RPMI8226 (cell line): ENCODE data around the gene RFWD3.

Experiments
- DNase-seq: peaks from one replicate; pipeline ENCODE4 v3.0.0-alpha.2; 2015

Gene RFWD3

DNA sequence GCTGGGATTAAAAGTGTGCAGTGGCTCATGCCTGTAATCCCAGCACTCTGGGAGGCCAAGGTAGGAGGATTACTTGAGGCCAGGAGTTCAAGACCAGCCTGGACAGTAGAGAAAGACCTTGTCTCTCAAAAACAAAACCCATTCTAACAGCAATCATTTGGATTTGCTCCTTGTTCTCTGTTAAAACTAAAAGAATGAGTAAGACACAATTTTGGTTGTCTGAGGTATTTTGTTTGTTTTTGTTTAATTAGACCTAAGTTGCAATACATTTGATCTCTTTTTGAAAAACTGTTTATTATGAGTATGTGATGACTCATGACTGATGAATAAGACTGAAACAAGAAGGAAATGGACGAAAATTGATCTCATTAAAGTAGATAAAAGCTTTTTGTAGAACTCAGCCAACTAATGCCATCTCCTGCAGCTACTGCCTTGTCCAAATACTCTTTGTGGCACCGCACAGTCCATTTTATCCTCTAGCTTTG, 88.8 kb downstream of the RFWD3 start:
- no peak for DNase-seq

DNA sequence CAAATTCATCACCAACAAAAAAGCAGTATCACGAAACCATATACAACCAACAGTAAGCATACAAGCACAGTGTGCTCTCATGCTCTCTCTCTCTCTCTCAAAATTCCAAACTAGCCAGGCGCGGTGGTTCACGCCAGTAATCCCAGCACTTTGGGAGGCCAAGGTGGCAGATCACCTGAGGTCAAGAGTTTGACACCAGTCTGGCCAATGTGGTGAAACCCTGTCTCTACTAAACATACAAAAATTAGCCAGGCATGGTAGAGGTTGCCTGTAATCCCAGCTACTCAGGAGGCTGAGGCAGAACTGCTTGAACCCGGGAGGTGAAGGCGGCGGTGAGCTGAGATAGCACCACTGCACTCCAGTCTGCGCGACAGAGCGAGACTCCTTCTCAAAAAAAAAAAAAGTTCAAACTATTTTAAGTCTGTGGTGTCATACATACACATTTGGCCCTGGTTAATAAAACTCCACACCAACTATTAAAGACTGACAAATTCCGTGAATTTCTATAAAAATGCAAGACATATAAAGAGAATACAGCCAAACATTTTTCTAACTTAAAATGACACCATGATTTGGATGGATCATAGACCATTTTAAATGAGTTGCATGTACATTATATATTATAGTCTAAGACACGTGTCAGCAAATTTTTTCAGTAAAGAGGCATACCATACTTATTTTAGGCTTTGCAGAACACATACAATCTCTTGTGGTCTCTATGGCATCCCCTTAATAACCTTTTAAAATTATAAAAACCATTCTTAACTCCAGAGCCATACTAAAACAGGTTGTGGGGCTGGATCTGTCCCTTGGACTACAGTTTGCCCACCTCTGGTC, 90.7 kb downstream of the RFWD3 start:
- DNase-seq = no peak

DNA sequence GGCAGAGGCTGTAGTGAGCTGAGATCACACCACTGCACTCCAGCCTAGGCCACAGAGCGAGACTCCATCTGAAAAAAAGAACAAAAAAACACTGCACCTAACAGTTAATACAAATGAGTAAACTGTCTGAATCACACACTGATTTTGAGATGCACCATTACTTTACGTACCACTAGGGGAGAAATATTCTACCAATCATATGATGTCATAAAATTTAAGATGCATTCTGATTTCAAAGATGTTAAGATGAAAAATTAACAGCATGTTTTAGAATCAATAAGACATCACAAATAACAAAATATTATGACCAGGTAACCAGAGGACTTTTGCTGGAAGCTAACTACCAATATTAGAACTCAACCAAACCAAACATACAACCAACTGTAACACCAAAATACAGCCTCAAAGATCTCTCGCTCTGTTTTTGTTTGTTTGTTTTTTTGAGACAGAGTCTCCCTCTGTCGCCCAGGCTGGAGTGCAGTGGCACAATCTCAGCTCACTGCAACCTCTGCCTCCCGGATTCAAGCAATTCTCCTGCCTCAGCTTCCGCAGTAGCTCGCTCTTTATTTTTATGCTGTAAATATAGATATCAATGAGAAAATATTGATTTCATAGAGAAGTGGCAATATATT, 91.4 kb downstream of the RFWD3 start:
- no peak for DNase-seq

DNA sequence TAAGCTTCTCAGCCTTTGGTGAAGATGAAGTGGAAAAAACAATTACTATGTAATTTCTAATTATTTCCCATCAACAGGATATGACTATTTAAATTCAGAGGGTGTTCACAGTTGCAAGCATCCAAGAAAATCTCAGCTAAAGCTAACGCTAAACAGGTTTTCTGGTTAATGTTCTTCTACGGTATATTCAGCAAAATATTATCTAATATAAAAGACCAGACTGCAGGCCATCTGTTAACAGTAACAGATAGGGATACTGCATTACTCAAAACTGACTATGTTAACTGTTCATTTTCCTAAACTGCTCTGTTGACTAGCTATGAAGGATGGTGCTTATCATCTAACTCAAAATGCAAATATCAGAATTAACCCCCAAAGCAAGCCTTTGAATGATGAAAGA, 92.5 kb downstream of the RFWD3 start:
- no peak for DNase-seq

DNA sequence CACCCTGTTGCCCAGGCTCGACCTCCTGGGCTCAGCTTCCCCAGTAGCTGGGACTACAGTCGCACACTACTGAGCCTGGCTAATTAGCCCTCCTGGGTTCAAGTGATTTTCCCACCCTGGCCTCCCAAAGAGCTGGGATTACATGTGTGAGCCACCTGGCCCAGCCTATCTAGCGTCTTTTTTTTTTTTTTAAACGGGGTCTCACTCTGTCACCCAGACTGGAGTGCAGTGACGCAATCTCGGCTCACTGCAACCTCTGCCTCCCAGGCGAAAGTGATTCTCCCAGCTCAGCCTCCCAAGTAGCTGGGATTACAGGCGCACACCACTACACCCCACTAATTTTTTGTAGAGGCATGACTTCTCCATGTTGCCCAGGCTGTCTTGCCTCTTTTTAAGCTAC, 93.1 kb downstream of the RFWD3 start:
- DNase-seq = no peak
